Measurements from ENCODE around the gene ROPN1B. TPM values are rescaled to one million over a fixed set of nuclear protein-coding genes. Genes with fewer than 3 reads are reported as not detected.

Gene ROPN1B
- total RNA-seq, 1 experiment from 2014 or later = not detected

GRCh38 chr3:126026761-126027160 is 57.8 kb downstream of the ROPN1B start:
- no peak for DNase-seq (ENCODE audit: low read depth)

GRCh38 chr3:126028096-126028495 is 59.1 kb downstream of the ROPN1B start:
- DNase-seq (ENCODE audit: low read depth) = no peak

- no peak for DNase-seq (ENCODE audit: low read depth)
These were observed 60.3 kb downstream of the ROPN1B start for GRCh38 chr3:126029241-126029640.

GRCh38 chr3:126030455-126030854 is 61.5 kb downstream of the ROPN1B start:
- no peak for DNase-seq (ENCODE audit: low read depth)

GRCh38 chr3:126031981-126032471 is 63.0 kb downstream of the ROPN1B start:
- DNase-seq (ENCODE audit: low read depth) = no peak

Other genes with a start within 250 kb of the ROPN1B start
- 41.2 and 45.6 TPM in 2 replicates for gene SLC41A3, start 114.9 kb downstream of the ROPN1B start, total RNA-seq (2014; rRNA removed)
- gene ALDH1L1, start 211.4 kb downstream of the ROPN1B start, total RNA-seq (2014; rRNA removed) = 0.11 TPM in 1 of 2 replicates, not detected in the other

All from LHCN-M2 (cell line).